Liver (tissue), 9 donors: ENCODE results near the gene SF3B6. TPM values are rescaled to one million over a fixed set of nuclear protein-coding genes. Genes with fewer than 3 reads are reported as not detected.
A peak's percentile ranks its signal among the peaks of the same experiment; 100 is the strongest.

ENCODE experiments used
- DNase-seq: peaks from one replicate; pipeline ENCODE4 v3.0.0-alpha.2; 2017; ENCODE audit warnings: low spot score
- H3K27ac ChIP-seq, 2 donors: one replicate each; pipeline ENCODE4 v1.7.0; 2013; ENCODE audit warnings: inconsistent platforms in 2 of 2, low read length in 2 of 2, control low read depth in 1 of 2, low read depth in 1 of 2, mild to moderate bottlenecking in 1 of 2
- H3K27me3 ChIP-seq, 4 donors: one replicate each; pipeline versions ENCODE4 v1.6.1 to v1.7.0; 2013; ENCODE audit warnings: low read length in 3 of 4, inconsistent platforms in 1 of 4, mild to moderate bottlenecking in 1 of 4, moderate library complexity in 1 of 4; ENCODE audit not compliant: control insufficient read depth in 4 of 4, insufficient read depth in 4 of 4
- H3K36me3 ChIP-seq, 4 donors: one replicate each; pipeline versions ENCODE4 v1.6.1 to v1.7.0; 2013; ENCODE audit warnings: low read length in 3 of 4, mild to moderate bottlenecking in 3 of 4, low read depth in 1 of 4, moderate library complexity in 1 of 4; ENCODE audit not compliant: control insufficient read depth in 4 of 4, insufficient read depth in 3 of 4
- H3K4me1 ChIP-seq, 4 donors: one replicate each; pipeline versions ENCODE4 v1.6.1 to v1.7.0; 2013; ENCODE audit warnings: low read length in 3 of 4, mild to moderate bottlenecking in 3 of 4, moderate library complexity in 1 of 4; ENCODE audit not compliant: control insufficient read depth in 4 of 4, insufficient read depth in 4 of 4
- H3K4me3 ChIP-seq, 3 donors: one replicate each; pipeline versions ENCODE4 v1.6.1 to v1.7.0; 2013; ENCODE audit warnings: low read length in 3 of 3, control low read depth in 1 of 3, low read depth in 1 of 3, mild to moderate bottlenecking in 1 of 3
- H3K9ac ChIP-seq, 2 donors: one replicate each; pipeline ENCODE4 v1.7.0; 2013; ENCODE audit warnings: low read length in 2 of 2, mild to moderate bottlenecking in 2 of 2, moderate library complexity in 2 of 2, control low read depth in 1 of 2, low read depth in 1 of 2
- H3K9me3 ChIP-seq, 4 donors: one replicate each; pipeline versions ENCODE4 v1.6.1 to v1.7.0; 2013; ENCODE audit warnings: low read length in 3 of 4; ENCODE audit not compliant: control insufficient read depth in 4 of 4
- ATF3 ChIP-seq: IDR thresholded peaks from 2 replicates; pipeline ENCODE4 v1.6.1; 2016; ENCODE audit warnings: antibody characterized with exemption
- CTCF ChIP-seq: fragments of 150-350 bp; IDR thresholded peaks from 2 replicates; pipeline ENCODE4 v1.5.1; 2017; ENCODE audit warnings: improper control_type of control experiment, low read depth, low read length; ENCODE audit not compliant: missing input control
- EGR1 ChIP-seq, 2 donors: IDR thresholded peaks; 2 replicates each; pipeline ENCODE4 v1.6.1; 2016 to 2018; ENCODE audit warnings: antibody characterized with exemption in 2 of 2, low read depth in 2 of 2
- FOXA1 ChIP-seq: IDR thresholded peaks from 2 replicates; pipeline ENCODE4 v1.6.1; 2016; ENCODE audit warnings: antibody characterized with exemption
- FOXA2 ChIP-seq: IDR thresholded peaks from 2 replicates; pipeline ENCODE4 v1.6.1; 2016; ENCODE audit warnings: antibody characterized with exemption
- GABPA ChIP-seq, 2 donors: IDR thresholded peaks in 1 of 2; conservative IDR thresholded peaks in 1 of 2; 2 replicates each; pipeline ENCODE4 v1.6.1; 2016; ENCODE audit warnings: antibody characterized with exemption in 2 of 2, mild to moderate bottlenecking in 1 of 2, moderate library complexity in 1 of 2
- HNF4A ChIP-seq, 2 donors: conservative IDR thresholded peaks; 2 replicates each; pipeline ENCODE4 v1.6.1; 2016; ENCODE audit warnings: antibody characterized with exemption in 2 of 2, mild to moderate bottlenecking in 2 of 2
- HNF4G ChIP-seq: IDR thresholded peaks from 2 replicates; pipeline ENCODE4 v1.6.1; 2016; ENCODE audit warnings: antibody characterized with exemption
- JUND ChIP-seq, 2 donors: IDR thresholded peaks; 2 replicates each; pipeline ENCODE4 v1.6.1; 2016; ENCODE audit warnings: antibody characterized with exemption in 2 of 2
- RAD21 ChIP-seq, 2 donors: IDR thresholded peaks; 2 replicates each; pipeline ENCODE4 v1.6.1; 2016; ENCODE audit warnings: antibody characterized with exemption in 2 of 2, mild to moderate bottlenecking in 2 of 2
- SP1 ChIP-seq: IDR thresholded peaks from 2 replicates; pipeline ENCODE4 v1.6.1; 2018; ENCODE audit warnings: antibody characterized with exemption, mild to moderate bottlenecking
- TAF1 ChIP-seq: conservative IDR thresholded peaks from 2 replicates; pipeline ENCODE4 v1.6.1; 2016; ENCODE audit warnings: antibody characterized with exemption, mild to moderate bottlenecking
- YY1 ChIP-seq: IDR thresholded peaks from 2 replicates; pipeline ENCODE4 v1.6.1; 2016; ENCODE audit warnings: antibody characterized with exemption, mild to moderate bottlenecking
- ZBTB33 ChIP-seq: IDR thresholded peaks from 2 replicates; pipeline ENCODE4 v1.6.1; 2016; ENCODE audit warnings: antibody characterized with exemption
- WGBS: extraction: QIAGEN DNeasy Blood & Tissue Kit; methylation state at CpG from one replicate; pipeline ENCODE4 v1.1.7; 2013; 5-methylcytosine and 5-hydroxymethylcytosine counted together
- polyA plus RNA-seq, 2 donors: library from polyadenylated mRNA; stranded (reverse) in 1 of 2; unstranded in 1 of 2; fragments of 200-250 nt in 1 of 2; fragments of >200 nt in 1 of 2; fragmentation: Nextera tagmentation in 1 of 2; extraction: Ambion mirVana in 1 of 2; gene quantifications; one replicate each; pipeline versions ENCODE4 v1.2.1 to v1.2.3, GENCODE V29; 2013 to 2015
- total RNA-seq, 2 donors: library from RNA; depleted of rRNA; stranded (reverse); fragments of >200 nt; gene quantifications; one replicate each; pipeline ENCODE4 v1.2.3, GENCODE V29; 2014
- TF ChIP-seq, protein P1 (sequence below): IDR thresholded peaks from 2 replicates; pipeline ENCODE4 v1.6.1; 2016; ENCODE audit warnings: antibody characterized with exemption
- TF ChIP-seq, protein P2 (sequence below): IDR thresholded peaks from 2 replicates; pipeline ENCODE4 v1.6.1; 2016; ENCODE audit warnings: antibody characterized with exemption, mild to moderate bottlenecking
- donor health status: healthy.
- donor health status: healthy.
- donor health status: healthy.
- donor health status: healthy.
- donor health status: healthy.

SF3B6 gene
- total and polyA plus RNA-seq, 4 donors, result 31.0 to 104 (median 75.6) TPM

DNA sequence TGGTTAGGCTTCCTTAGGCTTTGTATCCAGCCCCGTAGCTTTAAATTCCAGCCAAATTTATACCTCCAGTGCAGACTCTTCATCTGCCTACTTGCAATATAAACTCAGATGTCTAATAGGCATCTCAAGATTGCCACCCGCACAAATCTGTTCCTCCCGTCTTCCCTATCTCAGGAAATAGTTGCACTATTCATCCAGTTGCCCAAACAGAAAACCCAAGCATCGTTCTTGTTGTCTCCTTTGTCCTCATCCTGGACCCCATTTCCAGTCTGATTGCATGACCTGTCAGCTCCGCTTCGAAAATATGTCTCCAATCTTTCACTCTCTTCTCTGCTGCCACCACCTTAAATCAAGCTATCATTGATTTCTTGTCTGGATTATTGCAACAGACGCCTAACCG lies 24.3 kb downstream of the SF3B6 start (continued):
- TF ChIP-seq GABPA (IDR thresholded peaks at IDR 0.05 in 1 of 2, conservative IDR thresholded peaks at IDR 0.05 in 1 of 2), result no peak
- no peak for TF ChIP-seq FOXA2
- TF ChIP-seq ATF3, result no peak
- TF ChIP-seq TAF1, result no peak
- TF ChIP-seq EGR1 (IDR thresholded peaks at IDR 0.05; ENCODE audit: low read depth in 2 of 2), result no peak
- no peak for TF ChIP-seq YY1
- no peak for TF ChIP-seq SP1
- TF ChIP-seq RAD21 (IDR thresholded peaks at IDR 0.05), result no peak
- TF ChIP-seq, protein P1, sequence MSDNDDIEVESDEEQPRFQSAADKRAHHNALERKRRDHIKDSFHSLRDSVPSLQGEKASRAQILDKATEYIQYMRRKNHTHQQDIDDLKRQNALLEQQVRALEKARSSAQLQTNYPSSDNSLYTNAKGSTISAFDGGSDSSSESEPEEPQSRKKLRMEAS, result no peak
- TF ChIP-seq JUND (IDR thresholded peaks at IDR 0.05), result no peak
- TF ChIP-seq HNF4G, result no peak

DNA sequence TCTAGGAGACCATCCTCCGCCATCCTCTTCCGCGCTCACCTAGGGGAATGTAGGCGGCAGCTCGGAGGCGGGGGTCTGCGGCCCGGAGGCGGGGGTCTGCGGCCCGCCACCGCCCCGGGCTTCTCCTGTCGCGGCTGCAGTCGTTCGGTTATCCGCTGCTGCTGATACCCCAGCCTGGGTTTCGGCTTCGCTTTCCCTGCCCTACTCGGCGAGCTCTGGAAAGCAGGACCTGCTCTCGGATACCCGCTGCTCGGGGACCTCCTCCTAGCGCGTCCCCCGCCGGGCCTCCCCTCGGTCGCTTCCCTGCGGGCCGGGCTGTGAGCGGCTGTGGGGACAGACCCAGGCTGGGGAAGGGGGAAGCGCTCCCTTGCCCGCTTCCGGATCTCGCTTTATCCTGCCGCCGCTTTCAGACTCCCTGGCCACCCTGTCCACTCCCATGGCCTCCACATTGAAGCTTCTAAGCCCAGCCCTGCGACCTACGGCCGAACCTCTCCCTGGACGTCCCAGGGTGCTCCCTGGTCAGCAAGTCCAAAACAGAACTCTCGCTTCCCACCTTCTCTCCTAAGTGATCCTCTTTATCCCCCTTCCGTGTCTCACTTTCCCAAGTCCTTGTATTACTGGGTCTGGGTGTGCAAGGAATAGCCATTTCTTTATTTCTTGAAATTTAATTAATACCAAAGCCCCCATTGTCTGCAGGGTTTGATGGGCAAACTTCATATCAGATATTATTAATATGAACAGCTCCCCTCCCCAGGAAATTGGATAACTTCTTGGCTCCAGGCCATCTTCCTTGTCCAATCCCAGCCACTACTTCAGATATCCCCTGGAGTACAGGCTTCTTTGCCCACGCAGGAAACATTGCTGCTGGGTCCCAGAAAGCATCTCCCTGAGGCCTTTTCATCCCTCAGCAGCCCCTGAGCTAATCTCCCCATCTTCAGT lies 25.8 kb downstream of the SF3B6 start:
- Histone ChIP-seq H3K4me3 (peak overlapping the region in 2 of 3 donors; percentile 67 to 79), H3K36me3 (no peaks in the 10 kb centered on the region), H3K27ac (no peak overlapping the region), H3K4me1 (peaks cover 3 to 28% (median 18%) of the 10 kb centered on the region in 4 donors), H3K9me3 (no peaks in the 10 kb centered on the region), H3K9ac (peak overlapping the region in 1 of 2 donors; percentile 16), H3K27me3 (no peaks in the 10 kb centered on the region)
- 8% methylated on average over 47 of the region's 47 CpGs for WGBS
- DNase-seq, result no peak
- no peak for TF ChIP-seq ZBTB33
- TF ChIP-seq HNF4A (conservative IDR thresholded peaks at IDR 0.05), result no peak
- no peak for TF ChIP-seq SP1
- TF ChIP-seq YY1, result no peak
- no peak for TF ChIP-seq ATF3
- no peak for TF ChIP-seq CTCF
- TF ChIP-seq FOXA1, result no peak
- TF ChIP-seq, protein P2, sequence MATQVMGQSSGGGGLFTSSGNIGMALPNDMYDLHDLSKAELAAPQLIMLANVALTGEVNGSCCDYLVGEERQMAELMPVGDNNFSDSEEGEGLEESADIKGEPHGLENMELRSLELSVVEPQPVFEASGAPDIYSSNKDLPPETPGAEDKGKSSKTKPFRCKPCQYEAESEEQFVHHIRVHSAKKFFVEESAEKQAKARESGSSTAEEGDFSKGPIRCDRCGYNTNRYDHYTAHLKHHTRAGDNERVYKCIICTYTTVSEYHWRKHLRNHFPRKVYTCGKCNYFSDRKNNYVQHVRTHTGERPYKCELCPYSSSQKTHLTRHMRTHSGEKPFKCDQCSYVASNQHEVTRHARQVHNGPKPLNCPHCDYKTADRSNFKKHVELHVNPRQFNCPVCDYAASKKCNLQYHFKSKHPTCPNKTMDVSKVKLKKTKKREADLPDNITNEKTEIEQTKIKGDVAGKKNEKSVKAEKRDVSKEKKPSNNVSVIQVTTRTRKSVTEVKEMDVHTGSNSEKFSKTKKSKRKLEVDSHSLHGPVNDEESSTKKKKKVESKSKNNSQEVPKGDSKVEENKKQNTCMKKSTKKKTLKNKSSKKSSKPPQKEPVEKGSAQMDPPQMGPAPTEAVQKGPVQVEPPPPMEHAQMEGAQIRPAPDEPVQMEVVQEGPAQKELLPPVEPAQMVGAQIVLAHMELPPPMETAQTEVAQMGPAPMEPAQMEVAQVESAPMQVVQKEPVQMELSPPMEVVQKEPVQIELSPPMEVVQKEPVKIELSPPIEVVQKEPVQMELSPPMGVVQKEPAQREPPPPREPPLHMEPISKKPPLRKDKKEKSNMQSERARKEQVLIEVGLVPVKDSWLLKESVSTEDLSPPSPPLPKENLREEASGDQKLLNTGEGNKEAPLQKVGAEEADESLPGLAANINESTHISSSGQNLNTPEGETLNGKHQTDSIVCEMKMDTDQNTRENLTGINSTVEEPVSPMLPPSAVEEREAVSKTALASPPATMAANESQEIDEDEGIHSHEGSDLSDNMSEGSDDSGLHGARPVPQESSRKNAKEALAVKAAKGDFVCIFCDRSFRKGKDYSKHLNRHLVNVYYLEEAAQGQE, result no peak
